ENCODE results near the gene AIFM3.

The AIFM3 gene

DNA sequence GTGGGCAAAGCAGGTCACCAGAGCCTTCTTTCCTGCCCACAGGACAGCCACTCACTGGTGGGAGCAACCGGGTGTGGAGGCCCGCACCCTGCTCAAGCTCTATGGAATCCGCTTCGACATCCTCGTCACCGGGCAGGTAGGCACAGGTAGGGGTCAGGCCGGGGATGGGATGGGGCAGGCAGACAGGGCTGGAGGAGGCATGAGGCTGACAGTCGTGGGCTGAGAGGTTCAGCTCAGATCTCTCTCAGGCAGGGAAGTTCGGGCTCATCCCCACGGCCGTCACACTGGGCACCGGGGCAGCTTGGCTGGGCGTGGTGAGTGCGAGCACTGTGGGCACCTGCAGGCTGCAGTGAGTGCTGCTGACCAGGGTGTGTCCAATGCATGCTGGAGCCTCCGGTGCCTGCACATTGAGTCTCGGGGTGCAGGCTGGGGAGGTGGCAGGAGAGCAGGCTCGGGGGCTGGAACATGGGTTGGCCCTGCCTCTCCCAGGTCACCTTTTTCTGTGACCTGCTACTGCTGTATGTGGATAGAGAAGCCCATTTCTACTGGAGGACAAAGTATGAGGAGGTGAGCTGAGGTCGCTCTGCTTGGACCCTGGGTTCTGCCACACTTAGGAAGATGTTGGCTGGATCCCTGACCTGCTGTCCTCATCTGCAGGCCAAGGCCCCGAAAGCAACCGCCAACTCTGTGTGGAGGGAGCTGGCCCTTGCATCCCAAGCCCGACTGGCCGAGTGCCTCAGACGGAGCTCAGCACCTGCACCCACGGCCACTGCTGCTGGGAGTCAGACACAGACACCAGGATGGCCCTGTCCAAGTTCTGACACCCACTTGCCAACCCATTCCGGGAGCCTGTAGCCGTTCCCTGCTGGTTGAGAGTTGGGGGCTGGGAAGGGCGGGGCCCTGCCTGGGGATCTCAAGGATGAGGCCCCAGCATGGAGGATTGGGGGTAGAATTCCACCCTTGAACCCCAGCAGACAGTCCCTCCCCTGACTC is 59.0 kb downstream of the AIFM3 start:
- no peak for ATAC-seq
- TF ChIP-seq ZFP30 (CRISPR knock-in tag; IDR thresholded peaks at IDR 0.05) (no peak), ESRRG (CRISPR knock-in tag; IDR thresholded peaks at IDR 0.05) (no peak)

DNA sequence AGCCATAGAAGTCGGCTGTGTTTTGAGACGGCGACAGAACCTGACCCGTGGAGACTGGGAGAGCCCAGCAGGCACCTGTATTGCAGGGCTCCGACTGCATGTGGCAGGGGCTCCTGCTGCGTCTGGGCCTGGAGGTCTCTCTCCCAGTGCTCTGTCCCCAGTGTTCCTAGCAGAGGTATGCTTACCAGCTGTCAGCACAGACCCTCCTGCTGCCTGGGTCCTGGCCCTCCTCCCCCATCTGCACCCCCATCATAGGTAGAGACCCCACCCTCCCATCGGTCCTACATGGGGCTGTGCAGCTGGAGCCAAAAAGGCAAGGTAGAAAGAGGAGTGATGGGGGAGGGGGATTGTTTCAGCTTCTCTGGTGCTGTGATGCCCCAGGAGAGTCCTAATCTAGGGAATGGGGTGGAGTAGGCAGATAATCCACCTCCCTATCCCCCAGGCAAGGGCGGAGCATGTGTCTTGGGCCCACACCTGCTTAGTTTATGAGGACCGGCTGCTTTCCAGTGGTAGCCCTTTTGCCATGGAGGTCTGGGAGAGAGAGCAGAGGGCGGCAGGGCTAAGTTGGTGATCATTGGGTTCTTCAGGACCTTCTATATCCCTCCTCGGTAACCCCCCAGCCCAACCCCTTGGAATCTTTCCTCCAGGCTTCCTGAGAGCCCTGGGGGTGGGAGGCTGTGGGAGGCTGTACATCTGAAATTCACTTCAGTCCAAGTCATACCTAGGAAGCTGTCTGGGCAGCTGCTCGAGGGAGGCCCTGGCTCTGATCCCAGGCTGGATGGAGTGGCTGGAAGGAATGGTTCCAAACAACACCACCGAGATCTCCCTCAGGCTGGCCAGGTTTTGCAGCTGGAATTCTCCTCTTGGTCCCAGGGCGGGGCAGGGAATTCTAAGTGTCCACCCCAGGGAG is 60.0 kb downstream of the AIFM3 start:
- peak; percentile 61; the same call in 2 of the 3 replicates for ATAC-seq
- TF ChIP-seq ZNF565 (CRISPR knock-in tag; conservative IDR thresholded peaks at IDR 0.05; ENCODE audit: low read depth): no peak
- TF ChIP-seq ZC3H10 (CRISPR knock-in tag; IDR thresholded peaks at IDR 0.05): no peak
- no peak for TF ChIP-seq TOX (CRISPR knock-in tag; IDR thresholded peaks at IDR 0.05; ENCODE audit: borderline replicate concordance)
- no peak for TF ChIP-seq GLIS3 (CRISPR knock-in tag; IDR thresholded peaks at IDR 0.05)
- no peak for TF ChIP-seq ZNF70 (CRISPR knock-in tag; IDR thresholded peaks at IDR 0.05)
- no peak for TF ChIP-seq SNAI2 (CRISPR knock-in tag; IDR thresholded peaks at IDR 0.05)
- TF ChIP-seq ZFP3 (CRISPR knock-in tag; IDR thresholded peaks at IDR 0.05): no peak
- no peak for TF ChIP-seq ARNTL (CRISPR knock-in tag; IDR thresholded peaks at IDR 0.05; ENCODE audit: borderline replicate concordance, low read depth)
- no peak for TF ChIP-seq RARB (CRISPR knock-in tag; IDR thresholded peaks at IDR 0.05)
- TF ChIP-seq, protein P1, sequence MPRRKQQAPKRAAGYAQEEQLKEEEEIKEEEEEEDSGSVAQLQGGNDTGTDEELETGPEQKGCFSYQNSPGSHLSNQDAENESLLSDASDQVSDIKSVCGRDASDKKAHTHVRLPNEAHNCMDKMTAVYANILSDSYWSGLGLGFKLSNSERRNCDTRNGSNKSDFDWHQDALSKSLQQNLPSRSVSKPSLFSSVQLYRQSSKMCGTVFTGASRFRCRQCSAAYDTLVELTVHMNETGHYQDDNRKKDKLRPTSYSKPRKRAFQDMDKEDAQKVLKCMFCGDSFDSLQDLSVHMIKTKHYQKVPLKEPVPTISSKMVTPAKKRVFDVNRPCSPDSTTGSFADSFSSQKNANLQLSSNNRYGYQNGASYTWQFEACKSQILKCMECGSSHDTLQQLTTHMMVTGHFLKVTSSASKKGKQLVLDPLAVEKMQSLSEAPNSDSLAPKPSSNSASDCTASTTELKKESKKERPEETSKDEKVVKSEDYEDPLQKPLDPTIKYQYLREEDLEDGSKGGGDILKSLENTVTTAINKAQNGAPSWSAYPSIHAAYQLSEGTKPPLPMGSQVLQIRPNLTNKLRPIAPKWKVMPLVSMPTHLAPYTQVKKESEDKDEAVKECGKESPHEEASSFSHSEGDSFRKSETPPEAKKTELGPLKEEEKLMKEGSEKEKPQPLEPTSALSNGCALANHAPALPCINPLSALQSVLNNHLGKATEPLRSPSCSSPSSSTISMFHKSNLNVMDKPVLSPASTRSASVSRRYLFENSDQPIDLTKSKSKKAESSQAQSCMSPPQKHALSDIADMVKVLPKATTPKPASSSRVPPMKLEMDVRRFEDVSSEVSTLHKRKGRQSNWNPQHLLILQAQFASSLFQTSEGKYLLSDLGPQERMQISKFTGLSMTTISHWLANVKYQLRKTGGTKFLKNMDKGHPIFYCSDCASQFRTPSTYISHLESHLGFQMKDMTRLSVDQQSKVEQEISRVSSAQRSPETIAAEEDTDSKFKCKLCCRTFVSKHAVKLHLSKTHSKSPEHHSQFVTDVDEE (CRISPR knock-in tag; IDR thresholded peaks at IDR 0.05): no peak
- TF ChIP-seq CSDC2 (CRISPR knock-in tag; IDR thresholded peaks at IDR 0.05): no peak

DNA sequence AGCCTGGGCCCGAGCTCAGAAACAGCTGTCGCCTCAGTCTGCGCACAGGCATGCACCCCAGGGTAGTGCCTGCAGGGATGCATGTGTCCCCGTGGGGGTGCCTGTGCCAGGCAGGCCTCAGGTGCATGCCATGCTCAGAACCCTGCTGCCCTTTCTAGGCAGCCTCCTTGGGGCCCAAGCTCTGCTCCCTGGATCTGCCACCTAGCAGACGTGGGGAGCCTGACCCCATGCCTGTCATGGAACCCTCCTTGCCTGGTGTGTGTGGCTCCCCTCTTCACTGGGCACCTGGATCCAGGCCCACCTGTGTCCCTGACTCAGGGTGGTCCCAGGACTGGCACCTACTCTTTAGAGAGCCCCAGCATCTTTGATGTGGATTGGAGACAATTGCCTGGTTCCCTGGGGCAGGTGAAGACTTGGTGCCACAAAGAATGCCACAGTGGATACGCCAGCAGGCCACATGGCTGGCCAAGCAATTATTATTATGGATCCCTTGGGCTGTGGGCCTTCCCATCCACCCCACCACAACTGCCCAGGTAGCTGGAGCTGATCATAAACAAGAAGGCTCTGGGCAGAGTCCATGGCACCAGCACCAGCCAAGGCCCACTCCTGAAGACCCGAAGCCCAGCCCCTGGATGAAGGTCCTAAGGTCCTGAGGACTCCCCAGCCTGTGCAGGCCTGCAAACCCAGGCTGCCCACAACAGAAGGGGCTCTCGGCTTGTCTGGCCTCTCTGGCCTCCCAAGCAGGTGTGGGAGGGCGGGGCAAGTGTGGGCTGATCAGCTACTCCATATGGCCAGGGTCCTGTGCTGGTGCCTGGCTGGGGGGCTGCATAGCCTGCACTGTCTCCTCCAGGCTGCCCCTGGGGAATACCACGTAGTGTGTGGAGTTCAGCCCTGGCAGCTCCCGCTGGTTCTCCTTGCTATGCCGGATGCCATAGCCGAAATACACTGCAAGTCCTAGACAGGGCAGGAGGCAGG is 61.5 kb downstream of the AIFM3 start:
- TF ChIP-seq ZNF70 (CRISPR knock-in tag; IDR thresholded peaks at IDR 0.05): no peak
- TF ChIP-seq, protein P1 (CRISPR knock-in tag; IDR thresholded peaks at IDR 0.05): no peak
- TF ChIP-seq ZC3H10 (CRISPR knock-in tag; IDR thresholded peaks at IDR 0.05): no peak
- TF ChIP-seq, protein P2, sequence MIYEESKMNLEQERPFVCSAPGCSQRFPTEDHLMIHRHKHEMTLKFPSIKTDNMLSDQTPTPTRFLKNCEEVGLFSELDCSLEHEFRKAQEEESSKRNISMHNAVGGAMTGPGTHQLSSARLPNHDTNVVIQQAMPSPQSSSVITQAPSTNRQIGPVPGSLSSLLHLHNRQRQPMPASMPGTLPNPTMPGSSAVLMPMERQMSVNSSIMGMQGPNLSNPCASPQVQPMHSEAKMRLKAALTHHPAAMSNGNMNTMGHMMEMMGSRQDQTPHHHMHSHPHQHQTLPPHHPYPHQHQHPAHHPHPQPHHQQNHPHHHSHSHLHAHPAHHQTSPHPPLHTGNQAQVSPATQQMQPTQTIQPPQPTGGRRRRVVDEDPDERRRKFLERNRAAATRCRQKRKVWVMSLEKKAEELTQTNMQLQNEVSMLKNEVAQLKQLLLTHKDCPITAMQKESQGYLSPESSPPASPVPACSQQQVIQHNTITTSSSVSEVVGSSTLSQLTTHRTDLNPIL (CRISPR knock-in tag; IDR thresholded peaks at IDR 0.05; ENCODE audit: low read depth): no peak
- TF ChIP-seq ESRRG (CRISPR knock-in tag; IDR thresholded peaks at IDR 0.05): no peak
- no peak for TF ChIP-seq ZNF8 (CRISPR knock-in tag; IDR thresholded peaks at IDR 0.05)
- no peak for TF ChIP-seq GLIS3 (CRISPR knock-in tag; IDR thresholded peaks at IDR 0.05)
- ATAC-seq: no peak

DNA sequence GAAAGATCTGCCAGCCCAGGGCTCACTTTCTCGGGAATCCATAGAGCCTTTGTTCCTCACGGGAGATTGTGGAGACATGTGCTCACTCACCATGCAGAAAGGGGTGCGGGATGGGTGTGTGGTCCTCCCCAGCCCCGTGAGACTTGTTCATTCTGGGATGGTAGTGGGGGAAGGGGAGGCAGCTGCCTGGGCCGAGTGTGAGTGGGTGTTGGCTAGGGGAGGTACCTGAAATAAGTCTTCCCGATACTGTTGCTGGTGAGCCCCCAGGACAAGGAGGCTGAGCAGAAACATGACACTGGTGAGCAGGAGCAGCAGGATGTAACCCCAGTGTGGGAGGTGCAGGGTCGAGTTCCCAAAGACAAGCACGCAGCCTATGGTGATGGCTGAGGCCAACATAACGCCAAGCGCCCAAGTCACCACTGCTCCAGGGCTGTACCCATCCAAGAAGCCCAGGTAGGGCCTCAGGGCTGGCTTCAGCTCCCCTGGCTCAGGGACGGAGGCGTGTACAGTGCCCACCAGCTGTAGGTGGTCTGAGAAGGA is 62.5 kb downstream of the AIFM3 start:
- ATAC-seq: no peak
- TF ChIP-seq BACH2 (CRISPR knock-in tag; IDR thresholded peaks at IDR 0.05; ENCODE audit: borderline replicate concordance) (no peak), OSR1 (CRISPR knock-in tag; IDR thresholded peaks at IDR 0.05) (no peak), RARB (CRISPR knock-in tag; IDR thresholded peaks at IDR 0.05) (no peak)
- TF ChIP-seq, protein P3, sequence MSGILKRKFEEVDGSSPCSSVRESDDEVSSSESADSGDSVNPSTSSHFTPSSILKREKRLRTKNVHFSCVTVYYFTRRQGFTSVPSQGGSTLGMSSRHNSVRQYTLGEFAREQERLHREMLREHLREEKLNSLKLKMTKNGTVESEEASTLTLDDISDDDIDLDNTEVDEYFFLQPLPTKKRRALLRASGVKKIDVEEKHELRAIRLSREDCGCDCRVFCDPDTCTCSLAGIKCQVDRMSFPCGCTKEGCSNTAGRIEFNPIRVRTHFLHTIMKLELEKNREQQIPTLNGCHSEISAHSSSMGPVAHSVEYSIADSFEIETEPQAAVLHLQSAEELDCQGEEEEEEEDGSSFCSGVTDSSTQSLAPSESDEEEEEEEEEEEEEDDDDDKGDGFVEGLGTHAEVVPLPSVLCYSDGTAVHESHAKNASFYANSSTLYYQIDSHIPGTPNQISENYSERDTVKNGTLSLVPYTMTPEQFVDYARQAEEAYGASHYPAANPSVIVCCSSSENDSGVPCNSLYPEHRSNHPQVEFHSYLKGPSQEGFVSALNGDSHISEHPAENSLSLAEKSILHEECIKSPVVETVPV (CRISPR knock-in tag; IDR thresholded peaks at IDR 0.05): no peak
- TF ChIP-seq, protein P1 (CRISPR knock-in tag; IDR thresholded peaks at IDR 0.05): no peak

All from SK-N-SH treated with all-trans-retinoic acid at 6 μM for 48 hours (cell line).